Activated CD8-positive, alpha-beta memory T cell treated with anti-CD3 and anti-CD28 coated beads for 24 hours (primary cell): Measurements from ENCODE around the gene ZNF197.
A peak's percentile ranks its signal among the peaks of the same experiment; 100 is the strongest.
"Not testable (repeated sequence)": the region's sequence is repeated elsewhere in the genome, so short reads cannot be mapped to it uniquely, and the experiment has no call there.

ENCODE experiments used
- DNase-seq: peaks from one replicate; pipeline ENCODE4 v3.0.0-alpha.2; 2020

ZNF197 gene

GRCh38 chr3:44665173-44665572, 40.3 kb downstream of the ZNF197 start:
- no peak for DNase-seq

DNA sequence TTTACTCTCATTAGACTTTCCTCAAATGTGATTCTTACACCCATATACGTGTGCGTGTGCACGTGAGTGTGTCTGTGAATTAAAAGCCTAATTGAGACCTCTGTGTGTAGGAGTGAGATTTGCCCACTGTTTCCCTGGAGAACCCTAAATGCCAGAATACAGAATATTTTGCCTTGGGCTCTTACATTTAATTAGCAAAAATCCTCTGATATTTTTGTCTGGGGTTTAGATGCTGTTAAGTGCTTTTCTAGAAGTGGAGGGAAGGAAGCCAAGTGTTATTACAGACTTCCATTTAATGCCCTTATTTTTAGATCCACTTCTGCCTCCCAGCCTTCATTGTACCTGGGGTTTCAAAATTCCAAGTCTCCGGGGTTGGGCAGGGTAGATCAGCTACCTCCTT, 41.5 kb downstream of the ZNF197 start:
- no peak for DNase-seq

GRCh38 chr3:44669760-44670159, 44.9 kb downstream of the ZNF197 start:
- DNase-seq = no peak

GRCh38 chr3:44673466-44673865, 48.6 kb downstream of the ZNF197 start:
- DNase-seq = not testable (repeated sequence)

DNA sequence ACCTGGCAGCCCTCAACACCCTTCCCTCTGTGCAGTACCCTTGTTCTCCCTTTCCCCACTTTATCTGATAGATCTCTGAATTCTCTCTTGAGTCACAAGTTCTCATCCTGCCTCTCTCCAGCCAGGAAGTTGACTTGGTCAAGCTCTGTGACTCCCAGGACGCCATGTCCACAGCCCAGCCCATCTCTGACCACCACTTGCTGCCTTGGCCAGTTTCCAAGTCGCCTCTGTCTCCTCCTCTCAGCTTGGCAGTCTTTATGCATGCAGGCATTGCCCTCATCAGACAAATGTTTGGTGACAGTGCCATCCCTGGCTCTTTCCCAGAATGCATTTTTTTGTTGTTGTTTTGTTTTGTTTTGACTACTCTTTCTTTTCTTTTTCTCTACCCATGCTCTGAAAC, 49.4 kb downstream of the ZNF197 start:
- DNase-seq = no peak

DNA sequence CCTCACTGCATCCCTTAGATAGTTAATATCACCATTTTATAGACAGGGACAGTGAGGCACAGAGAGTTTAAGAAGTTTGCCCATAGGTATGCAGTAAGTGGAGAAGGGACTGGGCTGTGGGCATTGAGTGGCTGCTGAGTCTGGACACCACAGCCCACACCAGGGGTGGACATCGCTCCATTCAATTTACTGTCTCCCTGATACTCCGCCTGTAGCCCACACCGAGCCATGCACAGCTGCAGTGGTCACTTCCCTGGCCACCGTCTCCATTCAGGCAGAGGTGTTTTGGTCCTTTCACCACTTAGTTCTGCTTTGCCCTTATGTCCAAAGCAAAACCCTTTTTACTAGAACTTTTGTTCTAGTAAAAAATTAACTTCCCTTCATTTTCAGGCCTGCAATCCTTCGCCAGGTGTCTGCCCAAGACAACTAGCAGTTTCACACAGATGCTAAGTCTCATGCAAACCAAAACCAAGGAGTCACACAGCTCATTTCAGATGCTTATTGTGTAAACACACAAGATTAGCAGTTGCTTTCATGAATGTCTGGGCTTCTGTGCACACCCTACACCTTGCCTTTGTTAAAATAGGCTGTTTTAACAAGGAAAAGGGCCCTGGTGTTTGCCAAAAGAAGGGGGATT, 53.8 kb downstream of the ZNF197 start:
- no peak for DNase-seq

- DNase-seq = no peak
Measured at GRCh38 chr3:44680921-44681455, 56.2 kb downstream of the ZNF197 start.

- DNase-seq = no peak
Measured at GRCh38 chr3:44682182-44682896, 57.5 kb downstream of the ZNF197 start.

- peak; percentile 83 for DNase-seq
Measured at GRCh38 chr3:44685128-44685800, 60.4 kb downstream of the ZNF197 start.

- DNase-seq = no peak
Measured at GRCh38 chr3:44687898-44688297, 63.1 kb downstream of the ZNF197 start.
